Uterus (tissue), 2 donors: ENCODE measurements around the gene PCDHGA6.

ENCODE experiments used
- POLR2A ChIP-seq, 2 donors: fragments of 450-650 bp; IDR thresholded peaks; one replicate each; pipeline ENCODE4 v1.6.1; 2016; ENCODE audit warnings: antibody characterized with exemption in 2 of 2, mild to moderate bottlenecking in 1 of 2, moderate library complexity in 1 of 2
- TF ChIP-seq, protein P1 (sequence below), 4 experiments: fragments of 200-600 bp in 2 of 4; fragments of 450-650 bp in 2 of 4; sonication (generic) in 2 of 4; IDR thresholded peaks; one replicate each; pipeline ENCODE4 v1.5.1; 2016 to 2019; ENCODE audit warnings: antibody characterized with exemption in 4 of 4, mild to moderate bottlenecking in 2 of 4, moderate library complexity in 1 of 4

- TF ChIP-seq, protein P1, sequence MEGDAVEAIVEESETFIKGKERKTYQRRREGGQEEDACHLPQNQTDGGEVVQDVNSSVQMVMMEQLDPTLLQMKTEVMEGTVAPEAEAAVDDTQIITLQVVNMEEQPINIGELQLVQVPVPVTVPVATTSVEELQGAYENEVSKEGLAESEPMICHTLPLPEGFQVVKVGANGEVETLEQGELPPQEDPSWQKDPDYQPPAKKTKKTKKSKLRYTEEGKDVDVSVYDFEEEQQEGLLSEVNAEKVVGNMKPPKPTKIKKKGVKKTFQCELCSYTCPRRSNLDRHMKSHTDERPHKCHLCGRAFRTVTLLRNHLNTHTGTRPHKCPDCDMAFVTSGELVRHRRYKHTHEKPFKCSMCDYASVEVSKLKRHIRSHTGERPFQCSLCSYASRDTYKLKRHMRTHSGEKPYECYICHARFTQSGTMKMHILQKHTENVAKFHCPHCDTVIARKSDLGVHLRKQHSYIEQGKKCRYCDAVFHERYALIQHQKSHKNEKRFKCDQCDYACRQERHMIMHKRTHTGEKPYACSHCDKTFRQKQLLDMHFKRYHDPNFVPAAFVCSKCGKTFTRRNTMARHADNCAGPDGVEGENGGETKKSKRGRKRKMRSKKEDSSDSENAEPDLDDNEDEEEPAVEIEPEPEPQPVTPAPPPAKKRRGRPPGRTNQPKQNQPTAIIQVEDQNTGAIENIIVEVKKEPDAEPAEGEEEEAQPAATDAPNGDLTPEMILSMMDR (IDR thresholded peaks at IDR 0.05) = no peak
- TF ChIP-seq POLR2A (IDR thresholded peaks at IDR 0.05) = no peak
These were observed 43.2 kb upstream of the PCDHGA6 start, which contains the start of gene PCDHGA1 for GRCh38 chr5:141330299-141331080.
